SU-DHL-6 (cell line): ENCODE measurements around the gene DLST.

Experiments used
- EZH2phosphoT487 ChIP-seq: fragments of 200-600 bp; sonication (generic), shearing (Covaris generic); conservative IDR thresholded peaks from 2 replicates; pipeline ENCODE4 v1.6.1; 2018; ENCODE audit warnings: mild to moderate bottlenecking, antibody characterized with exemption, low read length, moderate library complexity, mixed read lengths
- TF ChIP-seq, protein P1 (sequence below): fragments of 200-600 bp; sonication (generic); IDR thresholded peaks from one replicate; pipeline ENCODE4 v1.5.1; 2017; ENCODE audit warnings: antibody characterized with exemption, mild to moderate bottlenecking, low read length, moderate library complexity; ENCODE audit not compliant: insufficient read depth, poor library complexity, severe bottlenecking

- TF ChIP-seq, protein P1, sequence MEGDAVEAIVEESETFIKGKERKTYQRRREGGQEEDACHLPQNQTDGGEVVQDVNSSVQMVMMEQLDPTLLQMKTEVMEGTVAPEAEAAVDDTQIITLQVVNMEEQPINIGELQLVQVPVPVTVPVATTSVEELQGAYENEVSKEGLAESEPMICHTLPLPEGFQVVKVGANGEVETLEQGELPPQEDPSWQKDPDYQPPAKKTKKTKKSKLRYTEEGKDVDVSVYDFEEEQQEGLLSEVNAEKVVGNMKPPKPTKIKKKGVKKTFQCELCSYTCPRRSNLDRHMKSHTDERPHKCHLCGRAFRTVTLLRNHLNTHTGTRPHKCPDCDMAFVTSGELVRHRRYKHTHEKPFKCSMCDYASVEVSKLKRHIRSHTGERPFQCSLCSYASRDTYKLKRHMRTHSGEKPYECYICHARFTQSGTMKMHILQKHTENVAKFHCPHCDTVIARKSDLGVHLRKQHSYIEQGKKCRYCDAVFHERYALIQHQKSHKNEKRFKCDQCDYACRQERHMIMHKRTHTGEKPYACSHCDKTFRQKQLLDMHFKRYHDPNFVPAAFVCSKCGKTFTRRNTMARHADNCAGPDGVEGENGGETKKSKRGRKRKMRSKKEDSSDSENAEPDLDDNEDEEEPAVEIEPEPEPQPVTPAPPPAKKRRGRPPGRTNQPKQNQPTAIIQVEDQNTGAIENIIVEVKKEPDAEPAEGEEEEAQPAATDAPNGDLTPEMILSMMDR, result no peak
- no peak for TF ChIP-seq EZH2phosphoT487
Measured at GRCh38 chr14:74952697-74953484, 71.2 kb downstream of the DLST start.
